Kidney capillary endothelial cell (primary cell): Measurements from ENCODE around the gene CCDC106.

Source experiments
- DNase-seq: peaks from one replicate; pipeline ENCODE4 v3.0.0-alpha.2; 2018; ENCODE audit warnings: low spot score

Gene CCDC106

DNA sequence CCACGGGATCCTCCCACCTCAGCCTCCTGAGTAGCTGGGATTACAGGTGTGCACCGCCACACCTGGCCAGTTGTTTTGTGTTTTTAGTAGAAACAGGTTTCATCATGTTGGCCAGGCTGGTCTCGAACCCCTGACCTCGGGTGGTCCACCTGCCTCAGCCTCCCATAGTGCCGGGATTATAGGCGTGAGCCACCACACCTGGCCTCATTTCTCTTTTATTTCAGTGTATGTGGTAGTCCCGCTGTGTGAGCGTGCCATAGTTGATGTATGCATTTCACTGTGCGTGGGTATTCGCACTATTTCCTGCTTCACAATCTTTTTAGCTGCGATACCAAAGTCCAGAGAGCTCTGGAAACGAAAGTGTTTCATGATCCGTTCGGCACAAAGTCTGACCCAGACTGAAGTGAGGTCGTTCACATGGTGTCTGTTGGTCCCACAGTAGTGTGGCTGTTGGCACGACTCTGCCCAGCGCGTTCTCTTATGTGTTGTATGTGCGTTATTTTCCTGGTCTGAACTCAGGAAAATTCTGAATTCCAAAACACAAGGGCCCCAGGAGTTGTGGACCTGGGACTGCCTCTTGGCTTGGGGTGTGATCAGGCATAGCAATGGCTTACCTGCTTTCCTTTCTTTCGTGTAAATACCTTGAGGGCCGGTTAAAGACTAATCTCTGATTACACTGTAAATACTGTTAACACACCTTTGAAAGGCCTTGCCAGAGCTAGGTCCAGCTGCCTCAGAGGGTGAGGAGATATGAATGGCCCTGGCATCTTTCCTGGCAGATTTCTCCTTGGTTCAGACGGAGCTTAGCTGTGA lies 35.6 kb downstream of the CCDC106 start:
- no peak for DNase-seq

DNA sequence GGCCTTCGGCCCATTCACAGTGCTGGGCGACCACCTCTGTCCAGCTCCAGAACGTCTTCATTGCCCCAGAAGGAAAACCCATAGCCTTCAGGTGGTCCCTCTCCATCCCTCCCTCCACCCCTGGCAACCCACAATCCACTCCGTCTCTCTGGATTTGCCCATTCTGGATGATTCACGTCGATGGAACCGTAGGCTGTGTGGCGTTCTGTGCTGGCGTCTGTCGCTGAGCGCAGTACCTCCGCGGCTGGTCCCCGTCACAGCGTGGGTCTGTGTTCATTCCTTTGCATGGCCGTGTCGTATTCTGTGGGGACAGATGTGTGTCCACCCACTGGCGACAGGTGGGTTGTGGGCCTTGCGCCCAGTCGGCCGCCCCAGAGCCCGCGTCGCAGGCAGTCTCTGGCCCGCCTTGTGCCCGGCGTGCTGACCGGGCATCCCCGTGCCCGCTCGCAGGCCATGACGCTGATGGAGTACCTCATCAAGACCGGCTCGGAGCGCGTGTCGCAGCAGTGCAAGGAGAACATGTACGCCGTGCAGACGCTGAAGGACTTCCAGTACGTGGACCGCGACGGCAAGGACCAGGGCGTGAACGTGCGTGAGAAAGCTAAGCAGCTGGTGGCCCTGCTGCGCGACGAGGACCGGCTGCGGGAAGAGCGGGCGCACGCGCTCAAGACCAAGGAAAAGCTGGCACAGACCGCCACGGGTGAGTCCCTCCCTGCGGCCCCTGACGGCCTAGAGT lies 37.1 kb downstream of the CCDC106 start:
- DNase-seq = no peak

DNA sequence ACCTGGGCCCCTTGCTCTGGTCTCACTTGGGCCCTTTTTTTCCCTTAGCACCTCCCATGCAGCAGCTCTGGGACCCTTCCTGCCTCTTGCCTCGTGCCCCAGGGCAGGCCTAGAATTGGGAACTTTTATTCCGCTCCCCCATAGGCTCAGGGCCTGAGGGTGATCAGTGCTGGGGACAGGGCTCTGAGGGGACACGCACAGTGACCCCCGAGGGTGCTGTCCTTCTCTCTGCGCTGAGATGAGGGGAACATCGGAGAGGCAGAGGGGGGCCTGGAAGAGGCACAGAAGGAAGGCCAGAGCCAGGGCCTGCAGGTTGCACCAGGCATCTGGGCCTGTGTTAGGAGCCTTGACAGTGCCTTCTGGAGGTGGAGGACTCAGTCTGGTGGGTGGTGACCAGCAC lies 37.8 kb downstream of the CCDC106 start:
- no peak for DNase-seq

DNA sequence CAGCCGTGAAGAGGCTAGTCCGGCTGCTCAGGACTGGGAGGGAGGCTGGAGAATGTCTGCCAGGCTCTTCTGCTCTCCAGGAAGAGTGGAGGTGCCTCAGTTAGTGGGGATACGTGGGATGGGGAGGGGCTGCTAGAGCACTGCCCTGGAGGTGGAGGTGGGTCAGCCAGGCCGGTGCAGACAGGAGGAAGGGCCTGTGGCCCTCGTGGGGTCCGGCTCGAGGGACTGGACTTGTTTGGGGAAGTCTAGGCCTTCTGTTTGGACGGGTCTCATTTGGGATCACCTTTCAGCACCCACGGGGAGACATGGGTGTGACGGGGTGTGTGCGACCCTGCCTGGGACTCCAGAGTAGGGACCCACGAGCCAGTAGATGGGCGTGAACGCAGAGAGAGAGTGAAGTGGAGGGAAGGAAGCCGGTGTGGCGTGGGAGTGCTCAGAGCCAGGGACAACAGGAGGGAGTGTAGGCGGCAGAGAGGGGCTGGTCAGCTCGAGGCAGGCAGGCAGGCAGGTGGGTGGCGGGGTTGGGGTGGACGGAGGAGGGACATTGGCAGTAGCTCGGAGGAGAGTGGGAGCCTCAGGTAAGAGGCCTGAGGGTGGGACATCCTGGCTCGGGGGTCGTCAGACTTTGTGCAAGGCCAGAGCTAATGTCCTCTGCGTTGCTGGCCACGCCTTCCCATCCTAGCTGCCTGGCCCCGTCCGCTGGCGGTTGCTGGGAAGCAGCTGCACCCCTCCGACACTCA lies 38.5 kb downstream of the CCDC106 start:
- no peak for DNase-seq

DNA sequence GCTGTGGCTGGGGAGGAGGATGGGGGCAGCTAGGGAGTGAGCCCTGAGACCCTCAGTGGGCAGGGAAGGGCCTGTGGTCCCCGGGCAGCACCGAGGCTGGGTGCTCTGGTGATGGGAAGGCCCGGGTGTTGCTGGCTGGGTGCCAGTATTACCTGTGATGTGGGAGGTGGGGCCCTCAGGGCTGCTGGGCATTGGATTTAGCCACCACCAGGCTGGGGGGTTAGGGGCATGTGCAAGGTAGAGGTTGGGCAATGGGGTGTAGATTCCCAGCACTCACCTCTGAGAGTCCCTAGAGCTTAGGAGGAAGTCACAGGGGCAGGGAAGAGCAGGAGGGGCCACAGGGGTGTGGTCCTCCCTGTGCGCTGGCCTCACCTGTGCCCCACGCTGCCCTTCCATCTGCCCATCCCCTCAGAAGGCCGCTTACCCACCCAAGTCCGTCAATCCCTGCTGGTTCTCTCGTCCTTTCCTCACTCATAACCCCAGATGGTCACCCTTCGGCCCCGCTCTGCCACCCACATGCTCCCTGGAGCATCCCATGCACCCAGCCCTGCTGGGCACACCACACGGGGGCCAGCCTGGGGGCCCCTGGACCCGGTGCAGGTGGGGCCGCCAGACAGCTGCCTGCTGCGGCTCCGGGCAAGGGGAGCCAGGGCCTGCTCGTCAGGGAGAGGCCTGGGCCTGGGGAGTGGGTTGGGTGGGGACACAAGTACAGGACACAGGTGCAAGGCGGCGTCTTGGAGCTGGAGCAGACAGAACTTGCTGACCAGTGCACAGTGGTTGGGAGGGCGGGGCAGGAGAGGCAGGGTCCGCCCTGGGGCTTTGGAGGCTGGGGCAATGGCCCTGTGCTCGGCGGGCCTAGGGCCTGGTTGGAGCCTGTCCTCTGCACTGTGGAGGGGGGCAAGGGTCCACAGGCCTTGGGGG lies 39.5 kb downstream of the CCDC106 start:
- DNase-seq = no peak

DNA sequence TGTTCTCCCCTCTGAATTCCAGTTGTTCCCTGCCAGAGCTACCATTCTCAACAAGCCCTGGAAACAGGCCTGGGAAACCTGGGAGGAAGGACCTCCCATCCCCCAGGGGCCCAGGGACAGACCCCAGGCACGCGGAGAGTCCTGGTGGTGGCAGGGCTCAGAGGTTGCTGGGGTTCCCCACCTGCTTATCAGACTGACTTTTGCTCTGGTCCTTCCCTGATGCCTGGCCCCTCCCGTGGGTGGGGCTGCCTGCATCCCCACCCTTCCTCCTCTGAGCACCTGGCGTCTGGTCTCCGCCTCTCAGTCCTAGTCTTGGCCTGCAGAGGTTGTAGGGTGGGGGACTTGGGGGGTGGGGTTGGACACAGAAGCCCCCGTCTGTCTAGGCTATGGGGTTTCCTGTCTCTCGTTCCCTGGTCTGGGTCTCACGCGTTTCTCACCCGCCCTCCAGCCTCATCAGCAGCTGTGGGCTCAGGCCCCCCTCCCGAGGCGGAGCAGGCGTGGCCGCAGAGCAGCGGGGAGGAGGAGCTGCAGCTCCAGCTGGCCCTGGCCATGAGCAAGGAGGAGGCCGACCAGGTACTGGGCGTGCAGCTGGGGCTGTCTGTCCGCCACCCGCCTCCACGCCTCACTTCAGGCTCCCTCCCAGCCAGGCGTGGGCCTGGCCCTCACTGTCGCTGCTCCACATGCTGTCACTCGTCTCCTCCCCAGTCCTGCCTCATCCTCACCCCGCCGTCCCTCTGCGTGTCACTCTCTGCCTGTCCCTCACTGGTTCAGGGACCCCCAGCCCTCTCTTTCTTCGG lies 40.6 kb downstream of the CCDC106 start:
- no peak for DNase-seq

DNA sequence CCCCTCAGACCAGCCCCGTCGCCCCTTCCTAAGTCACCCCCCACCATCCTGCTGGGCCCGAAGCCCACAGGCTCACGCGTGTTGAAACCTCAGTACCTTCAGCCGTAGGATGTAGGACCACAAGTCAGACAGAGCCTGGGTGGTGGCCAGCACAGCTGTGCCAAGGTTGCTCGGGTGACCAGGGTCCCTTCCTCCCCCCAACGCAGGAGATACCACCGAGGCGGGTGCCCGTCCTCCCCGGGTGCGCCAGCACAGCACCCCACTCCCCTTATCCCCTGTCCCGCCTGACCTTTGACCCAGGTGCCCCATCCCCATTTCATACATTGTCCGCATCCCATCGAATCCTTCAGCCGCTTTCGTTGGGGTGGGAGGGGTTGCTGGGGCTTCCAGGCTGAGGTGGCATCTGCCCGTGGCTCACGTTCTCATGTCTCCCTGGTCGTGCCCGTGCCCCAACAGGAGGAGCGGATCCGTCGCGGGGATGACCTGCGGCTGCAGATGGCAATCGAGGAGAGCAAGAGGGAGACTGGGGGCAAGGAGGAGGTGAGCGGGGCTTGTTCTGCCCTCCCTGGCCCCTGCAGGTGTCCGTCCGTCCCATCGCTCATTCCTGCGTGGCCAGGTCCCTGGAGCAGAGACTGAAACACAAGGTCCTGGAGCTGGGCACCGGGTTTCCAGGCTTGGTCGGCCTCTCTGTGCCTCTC lies 41.5 kb downstream of the CCDC106 start:
- DNase-seq = no peak

DNA sequence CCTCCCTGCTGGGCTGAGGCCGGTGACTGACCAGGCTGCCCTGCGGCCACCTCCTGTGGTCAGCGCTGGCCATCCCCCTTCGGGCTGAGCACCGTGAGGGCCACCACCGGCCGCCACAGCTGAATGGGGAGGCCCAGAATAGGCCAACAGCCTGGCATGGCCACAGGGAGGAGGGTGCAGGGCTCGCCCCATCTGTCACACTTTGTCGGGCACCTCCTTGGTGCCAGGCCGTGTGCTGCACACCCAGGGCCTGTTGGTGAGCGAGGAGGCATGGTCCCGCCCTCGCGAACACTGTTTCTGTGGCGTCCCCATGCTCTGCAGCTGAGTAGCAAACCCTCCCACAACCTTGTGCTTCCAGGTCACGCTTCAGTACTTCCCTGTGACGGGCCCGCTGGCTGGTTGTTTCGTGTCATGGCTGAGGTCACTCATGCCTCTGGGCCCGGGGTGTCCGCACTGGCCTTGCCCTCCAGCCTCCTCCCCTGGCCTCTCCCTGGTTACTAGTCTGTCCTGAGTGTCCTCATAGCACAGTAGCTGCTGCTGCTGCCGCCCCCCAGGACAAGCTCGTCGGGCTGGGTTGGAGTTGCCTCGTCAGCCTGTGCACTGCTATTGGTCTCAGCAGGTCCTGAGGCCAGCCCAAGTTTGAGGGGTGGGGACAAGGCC lies 42.2 kb downstream of the CCDC106 start:
- no peak for DNase-seq

DNA sequence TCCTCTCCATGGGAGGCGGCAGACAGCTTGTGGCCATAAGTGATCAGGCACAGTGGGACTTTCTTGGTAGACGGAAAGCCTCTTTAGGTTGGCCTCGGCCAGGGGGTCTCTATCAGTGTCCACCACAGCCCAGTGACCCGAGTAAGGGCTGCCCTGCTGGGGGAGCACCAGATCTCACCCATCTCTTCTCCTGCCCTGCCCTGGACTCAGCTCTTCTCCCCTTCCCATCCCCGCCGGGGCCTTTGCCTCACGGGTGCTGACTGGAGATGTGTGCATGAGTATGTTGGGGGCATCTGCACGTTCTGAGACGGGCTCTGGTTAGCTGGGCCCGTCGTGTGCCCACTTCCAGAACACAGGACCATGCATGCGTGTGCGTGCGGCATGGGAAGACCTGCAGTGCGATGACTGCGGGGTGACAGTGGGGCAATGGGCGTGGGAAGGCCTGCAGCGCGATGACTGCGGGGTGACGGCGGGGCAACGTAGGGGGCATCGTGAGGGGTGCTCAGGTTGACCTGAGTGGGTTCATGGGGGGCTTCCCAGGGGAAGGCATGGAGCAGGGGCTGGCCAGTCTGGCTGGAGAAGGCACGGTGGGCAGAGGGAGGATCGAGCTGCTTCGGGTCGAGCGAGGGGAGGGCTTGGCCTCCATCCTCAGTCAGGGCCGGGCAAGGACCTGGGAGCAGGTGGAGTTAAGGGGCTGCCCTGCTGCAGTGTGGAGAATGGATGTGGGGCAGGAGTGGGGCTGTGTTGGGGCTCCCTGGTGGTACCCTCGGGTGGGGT lies 42.9 kb downstream of the CCDC106 start:
- DNase-seq = no peak

DNA sequence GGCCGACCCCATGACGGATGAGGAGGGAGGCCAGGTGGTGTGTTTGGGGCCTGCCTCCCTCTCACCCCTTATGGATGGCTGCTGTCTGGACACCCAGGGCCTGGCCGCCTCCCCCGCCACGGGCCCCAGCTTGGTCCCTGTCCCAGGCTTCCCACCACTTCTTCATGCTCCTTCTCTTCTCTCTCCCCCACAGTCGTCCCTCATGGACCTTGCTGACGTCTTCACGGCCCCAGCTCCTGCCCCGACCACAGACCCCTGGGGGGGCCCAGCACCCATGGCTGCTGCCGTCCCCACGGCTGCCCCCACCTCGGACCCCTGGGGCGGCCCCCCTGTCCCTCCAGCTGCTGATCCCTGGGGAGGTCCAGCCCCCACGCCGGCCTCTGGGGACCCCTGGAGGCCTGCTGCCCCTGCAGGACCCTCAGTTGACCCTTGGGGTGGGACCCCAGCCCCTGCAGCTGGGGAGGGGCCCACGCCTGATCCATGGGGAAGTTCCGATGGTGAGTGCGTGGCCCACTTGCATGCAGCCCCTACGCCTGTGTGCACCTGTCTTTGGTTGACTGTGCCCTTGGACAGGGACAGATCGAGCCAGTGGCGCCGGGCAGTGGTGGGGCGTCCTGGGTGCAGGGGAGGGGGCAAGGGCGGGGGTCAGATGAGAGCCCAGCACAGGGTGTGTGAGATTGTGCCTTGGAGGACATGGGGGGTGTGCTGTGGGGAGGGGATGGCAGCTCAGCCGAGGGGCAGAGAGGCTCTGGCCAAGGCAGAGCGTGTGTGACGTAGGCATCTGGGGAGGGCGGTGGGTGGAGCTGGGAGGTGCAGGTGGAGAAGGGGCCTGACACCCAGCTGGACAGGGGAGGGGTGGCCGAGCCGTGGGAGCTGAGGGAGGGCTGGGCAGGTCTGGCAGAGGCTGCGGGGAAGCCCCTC lies 43.8 kb downstream of the CCDC106 start:
- no peak for DNase-seq

DNA sequence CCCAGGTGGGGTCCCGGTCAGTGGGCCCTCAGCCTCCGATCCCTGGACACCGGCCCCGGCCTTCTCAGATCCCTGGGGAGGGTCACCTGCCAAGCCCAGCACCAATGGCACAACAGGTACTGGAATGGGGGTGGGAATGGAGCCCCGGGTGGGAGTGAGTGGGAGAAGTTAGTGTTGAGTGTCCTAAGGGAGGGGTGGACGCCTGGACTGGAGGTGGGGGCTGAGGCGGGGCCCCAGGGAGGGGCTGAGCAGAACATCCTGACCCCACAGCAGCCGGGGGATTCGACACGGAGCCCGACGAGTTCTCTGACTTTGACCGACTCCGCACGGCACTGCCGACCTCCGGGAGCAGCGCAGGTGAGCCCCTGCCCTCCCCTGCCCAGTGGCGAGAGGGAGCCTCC lies 44.7 kb downstream of the CCDC106 start:
- no peak for DNase-seq

DNA sequence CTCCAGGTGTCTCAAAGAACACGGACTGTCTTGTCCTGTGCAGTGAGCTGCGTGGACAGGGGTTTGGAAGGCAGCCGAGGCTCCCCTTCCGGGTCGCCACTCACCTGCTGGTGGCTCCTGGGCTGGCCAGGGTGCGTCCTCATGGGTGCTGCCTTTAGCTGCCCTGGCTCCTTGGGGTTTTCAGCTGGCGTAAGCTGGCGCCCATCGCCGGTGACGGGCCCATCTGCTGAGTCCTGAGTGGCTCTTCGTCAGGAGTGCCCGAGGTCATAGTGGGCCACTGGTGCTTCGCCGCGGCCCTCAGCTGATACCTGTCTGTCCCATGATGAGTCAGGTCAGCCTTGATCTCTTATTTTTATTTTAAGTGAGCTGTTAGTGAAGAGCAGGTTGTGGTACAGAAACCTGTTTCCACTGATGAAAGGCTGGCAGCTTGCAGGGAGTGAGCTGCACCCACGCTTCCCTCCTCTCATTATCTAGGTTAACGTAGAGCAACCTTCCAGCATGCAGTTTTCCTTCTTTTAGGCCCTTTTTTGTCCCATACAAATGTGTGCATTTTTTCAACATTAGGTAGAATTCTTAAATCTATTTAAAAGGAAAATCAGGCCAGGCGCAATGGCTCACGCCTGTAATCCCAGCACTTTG lies 45.4 kb downstream of the CCDC106 start:
- no peak for DNase-seq

DNA sequence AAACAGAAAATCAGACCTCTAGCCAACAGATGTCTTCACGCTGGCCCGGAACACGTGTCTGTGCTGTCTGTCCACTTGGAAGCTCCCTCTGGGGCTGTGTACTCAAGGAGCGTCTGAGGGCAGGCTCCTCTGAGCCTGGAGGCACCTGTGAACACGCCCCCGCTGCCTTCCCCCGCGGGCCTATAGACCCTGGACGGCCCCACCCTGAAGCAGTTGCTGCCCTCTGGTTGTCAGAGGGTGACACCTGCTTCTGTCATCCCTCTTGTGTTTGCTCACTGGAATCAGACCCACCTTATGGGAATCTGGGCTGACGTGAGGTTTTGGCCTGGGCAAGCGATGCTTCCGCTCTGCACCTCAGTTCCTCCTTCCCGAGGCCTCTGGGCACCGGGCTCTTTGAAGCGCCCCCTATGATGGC lies 46.2 kb downstream of the CCDC106 start:
- DNase-seq = no peak

DNA sequence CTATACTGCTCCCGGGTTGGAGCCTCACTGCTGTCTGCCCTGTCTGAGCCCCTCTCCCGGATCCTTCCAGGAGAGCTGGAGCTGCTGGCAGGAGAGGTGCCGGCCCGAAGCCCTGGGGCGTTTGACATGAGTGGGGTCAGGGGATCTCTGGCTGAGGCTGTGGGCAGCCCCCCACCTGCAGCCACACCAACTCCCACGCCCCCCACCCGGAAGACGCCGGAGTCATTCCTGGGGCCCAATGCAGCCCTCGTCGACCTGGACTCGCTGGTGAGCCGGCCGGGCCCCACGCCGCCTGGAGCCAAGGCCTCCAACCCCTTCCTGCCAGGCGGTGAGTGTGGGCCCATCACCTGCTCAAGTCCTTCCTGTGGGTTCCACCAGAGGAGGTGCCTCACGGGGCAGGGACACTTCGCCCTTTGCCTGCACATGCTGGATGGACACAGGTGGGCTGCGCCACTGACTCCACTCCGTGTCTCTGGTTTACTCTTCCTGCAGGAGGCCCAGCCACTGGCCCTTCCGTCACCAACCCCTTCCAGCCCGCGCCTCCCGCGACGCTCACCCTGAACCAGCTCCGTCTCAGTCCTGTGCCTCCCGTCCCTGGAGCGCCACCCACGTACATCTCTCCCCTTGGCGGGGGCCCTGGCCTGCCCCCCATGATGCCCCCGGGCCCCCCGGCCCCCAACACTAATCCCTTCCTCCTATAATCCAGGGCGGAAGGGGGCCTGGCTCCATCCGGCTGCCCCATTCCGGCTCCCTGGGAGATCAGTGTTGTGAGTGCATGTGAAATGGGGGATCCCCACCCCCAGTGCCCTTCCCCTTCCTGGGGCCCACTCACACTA lies 46.9 kb downstream of the CCDC106 start:
- no peak for DNase-seq

DNA sequence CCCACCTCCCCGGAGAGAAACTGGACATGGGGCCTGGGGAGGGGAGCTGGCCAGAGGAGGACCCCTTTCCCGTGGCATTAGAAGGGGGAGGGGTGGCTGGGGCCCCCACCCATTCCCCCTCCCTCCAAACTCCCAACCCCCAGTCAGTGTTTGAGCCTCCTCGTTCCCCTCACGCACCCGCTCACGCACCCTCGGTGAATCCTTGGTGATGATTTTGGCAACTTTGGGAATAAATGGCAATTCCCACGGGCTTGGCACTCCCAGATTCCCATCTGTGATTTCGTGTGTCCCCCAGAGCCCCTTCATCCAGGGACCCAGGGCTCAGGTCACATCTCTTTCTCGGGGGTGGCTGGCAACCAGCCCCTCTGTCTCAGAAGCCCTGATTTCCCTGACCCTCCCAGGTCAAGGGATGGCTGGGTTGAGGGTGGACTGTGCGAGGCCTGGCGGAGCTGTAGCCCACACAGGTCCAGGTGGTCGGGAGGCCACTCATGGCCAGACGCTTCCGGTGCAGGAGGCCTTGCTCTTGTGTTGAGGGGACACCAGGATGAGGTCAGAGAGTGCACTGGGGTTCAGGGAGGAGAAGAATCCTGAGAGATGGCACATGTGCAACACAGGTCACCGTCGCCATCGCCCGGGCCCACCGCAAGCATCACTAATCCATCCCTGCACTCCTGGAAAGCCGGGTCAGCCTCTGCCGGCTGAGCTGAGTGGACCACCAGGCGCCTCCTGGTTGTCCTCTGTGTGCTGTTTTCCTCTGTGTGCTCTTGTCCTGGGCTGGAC lies 47.7 kb downstream of the CCDC106 start:
- DNase-seq = no peak
